ENCODE data around the gene ADAMTS3.

Gene ADAMTS3

GRCh38 chr4:72351521-72351920 lies 217.5 kb downstream of the ADAMTS3 start:
- DNase-seq (ENCODE audit: low read depth in 4 of 4, low spot score in 1 of 4) = no peak

GRCh38 chr4:72348701-72349100 lies 220.3 kb downstream of the ADAMTS3 start:
- DNase-seq (ENCODE audit: low read depth in 4 of 4, low spot score in 1 of 4) = no peak

DNA sequence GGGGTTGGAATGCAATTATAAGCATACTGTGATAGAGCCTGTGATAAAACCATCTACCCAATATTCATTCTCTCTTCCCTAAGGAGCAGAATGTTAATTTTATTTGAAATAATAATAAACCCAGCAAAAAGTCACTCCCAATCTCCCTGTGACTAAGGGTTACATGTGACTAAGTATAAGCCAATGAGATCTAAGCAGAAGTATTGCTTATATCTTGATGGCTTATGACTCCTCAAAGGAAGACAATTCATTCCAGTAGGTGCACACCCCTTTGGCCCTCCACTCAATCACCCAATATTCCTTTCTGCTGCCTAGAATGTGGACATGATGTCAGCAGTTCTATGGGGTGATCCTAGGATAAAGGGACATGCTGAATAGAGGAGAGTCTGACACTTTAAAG lies 224.6 kb downstream of the ADAMTS3 start:
- DNase-seq (ENCODE audit: low read depth in 4 of 4, low spot score in 1 of 4) = no peak

DNA sequence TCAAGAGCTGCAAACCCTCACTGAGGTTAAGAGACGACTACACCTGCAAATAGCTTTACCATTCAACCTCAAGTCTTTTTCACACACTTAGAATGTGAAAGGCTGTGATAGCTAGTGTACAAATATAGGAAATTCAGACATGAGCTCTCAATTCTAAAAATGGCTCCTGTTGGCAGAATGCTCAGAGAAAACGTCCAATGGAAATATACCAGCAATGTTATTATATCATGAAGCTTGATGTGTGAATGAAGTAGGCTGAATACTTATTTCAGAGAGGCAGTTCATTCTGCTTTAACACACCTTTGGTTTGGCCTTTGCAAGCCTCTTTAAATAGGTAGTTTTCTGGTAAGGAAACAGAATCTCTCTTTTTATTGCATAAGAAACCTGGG lies 227.6 kb downstream of the ADAMTS3 start:
- no peak for DNase-seq (ENCODE audit: low read depth in 4 of 4, low spot score in 1 of 4)

DNA sequence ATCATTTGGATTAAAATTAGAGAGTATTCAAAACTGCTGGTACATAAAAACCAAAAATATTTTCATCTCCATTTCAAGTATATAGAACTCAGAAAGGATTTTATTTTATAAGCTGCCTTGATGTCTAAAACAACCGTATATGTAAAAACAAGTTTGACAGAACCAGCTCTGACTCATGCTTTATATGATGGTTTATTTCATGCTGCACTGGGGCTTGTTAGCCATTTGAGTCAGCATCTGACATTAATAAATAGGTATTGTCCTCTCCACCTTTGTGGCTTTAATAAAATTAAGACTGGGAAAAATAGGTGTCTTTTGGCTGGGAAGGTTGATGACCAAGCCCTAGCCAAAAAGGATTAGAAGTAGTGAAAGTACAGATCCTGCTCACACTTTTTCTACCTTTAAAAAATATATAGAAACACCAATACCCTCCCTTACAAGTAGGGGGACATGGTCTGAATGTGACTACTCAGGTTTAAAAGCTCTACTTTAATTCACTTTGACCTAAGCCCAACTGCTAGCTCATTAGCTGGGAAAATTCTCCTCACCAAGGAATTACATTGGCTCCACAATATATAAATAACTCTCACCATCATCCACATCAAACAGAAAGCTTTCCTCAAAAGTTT lies 228.1 kb downstream of the ADAMTS3 start:
- DNase-seq (ENCODE audit: low read depth in 4 of 4, low spot score in 1 of 4) = no peak

- DNase-seq (ENCODE audit: low read depth in 4 of 4, low spot score in 1 of 4) = no peak
Measured at GRCh38 chr4:72338060-72338459, 231.0 kb downstream of the ADAMTS3 start.

DNA sequence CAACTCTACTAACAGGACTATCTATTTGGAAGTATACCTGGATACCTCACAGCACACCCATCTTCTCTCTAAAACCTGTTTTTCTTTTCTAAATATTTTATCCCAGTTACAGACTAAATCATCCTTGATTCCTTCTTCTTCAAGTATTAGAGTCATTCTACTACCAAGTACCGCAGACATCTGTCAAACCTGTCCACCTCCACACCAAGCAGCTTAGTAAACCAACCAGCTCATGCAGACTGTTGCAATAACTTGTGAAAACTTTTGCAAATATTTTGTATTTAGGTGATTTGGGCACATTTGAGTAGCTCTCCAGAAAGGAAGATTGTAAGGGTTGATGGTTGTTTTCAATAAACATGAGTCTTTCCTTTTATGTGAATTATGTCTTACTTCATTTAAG lies 238.6 kb downstream of the ADAMTS3 start:
- DNase-seq (ENCODE audit: low read depth in 4 of 4, low spot score in 1 of 4) = no peak

- DNase-seq (ENCODE audit: low read depth in 4 of 4, low spot score in 1 of 4) = no peak
Measured at GRCh38 chr4:72326692-72327632, 242.1 kb downstream of the ADAMTS3 start.

DNA sequence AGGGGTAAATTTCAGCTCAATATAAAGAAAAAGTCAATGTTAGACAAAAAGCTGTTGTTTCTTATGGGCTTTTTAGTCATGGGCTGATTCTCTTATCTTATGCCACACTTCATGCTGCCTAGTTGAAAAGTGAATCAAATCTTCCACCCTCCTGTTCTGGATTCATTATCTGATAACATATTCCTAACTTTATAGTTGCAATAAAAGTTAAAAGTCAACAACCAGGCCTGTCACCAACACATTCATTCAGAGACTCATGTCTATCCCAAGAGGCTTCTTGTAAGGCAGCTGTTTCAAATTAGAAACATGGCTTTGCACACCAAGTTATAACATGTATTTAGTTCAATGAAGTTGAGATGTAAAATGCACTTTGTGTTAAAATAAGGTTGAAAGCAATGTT lies 243.8 kb downstream of the ADAMTS3 start:
- no peak for DNase-seq (ENCODE audit: low read depth in 4 of 4, low spot score in 1 of 4)

- no peak for DNase-seq (ENCODE audit: low read depth in 4 of 4, low spot score in 1 of 4)
Measured at GRCh38 chr4:72323227-72323626, 245.8 kb downstream of the ADAMTS3 start.

DNA sequence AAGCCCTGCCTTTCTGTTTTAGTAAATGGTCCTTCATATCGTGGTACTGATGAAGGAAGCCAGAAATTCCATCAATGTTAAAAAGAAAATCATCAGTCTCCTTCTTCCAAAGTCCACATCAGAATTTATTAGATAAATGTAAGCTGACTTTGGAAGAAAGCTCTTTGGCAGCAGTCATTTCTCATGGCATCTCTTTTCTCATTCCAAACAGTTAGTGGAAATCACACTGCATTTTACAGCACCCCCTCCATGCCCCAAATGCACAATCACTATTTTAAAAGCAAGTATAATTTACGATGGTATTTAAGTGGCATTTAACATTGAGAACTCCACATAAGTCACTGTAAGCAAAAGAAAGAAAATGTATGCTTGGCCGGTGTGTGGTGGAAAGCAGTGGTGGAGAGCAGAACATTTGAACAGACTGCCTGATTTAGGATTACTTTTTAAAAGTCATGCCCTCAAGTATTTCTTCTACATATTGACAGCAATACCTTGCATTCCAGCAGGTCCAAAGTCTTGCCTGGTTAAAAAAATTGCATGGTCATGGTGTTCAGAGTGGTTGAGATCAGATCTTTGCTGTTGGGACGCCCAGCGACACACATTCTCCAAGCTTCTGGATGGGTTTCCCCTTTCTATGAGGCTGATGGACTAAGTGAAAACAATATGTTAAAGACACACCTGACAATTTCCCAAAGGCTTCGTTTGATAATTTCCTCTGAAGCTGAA lies 248.6 kb downstream of the ADAMTS3 start:
- DNase-seq (ENCODE audit: low read depth in 4 of 4, low spot score in 1 of 4) = no peak

DNA sequence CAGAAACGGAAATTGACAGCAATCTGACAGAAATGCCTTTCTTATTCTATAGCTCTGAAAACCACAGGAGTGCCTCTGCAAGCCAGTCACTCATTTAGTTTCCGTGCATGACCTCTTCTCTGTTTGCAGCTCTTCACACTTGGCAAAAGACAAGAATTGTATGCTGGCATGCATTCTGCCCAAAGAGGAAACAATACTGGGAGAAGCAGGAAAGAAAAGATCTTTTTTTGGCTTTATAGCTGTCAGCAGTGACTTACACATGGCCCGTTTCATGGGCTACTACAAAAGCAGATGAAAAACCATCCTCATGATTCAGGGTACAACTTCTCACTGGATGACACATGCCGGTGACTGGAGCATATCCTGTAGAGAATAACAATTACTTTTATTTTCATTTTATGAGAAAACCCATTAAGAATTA lies 249.4 kb downstream of the ADAMTS3 start:
- DNase-seq (ENCODE audit: low read depth in 4 of 4, low spot score in 1 of 4) = no peak

DNA sequence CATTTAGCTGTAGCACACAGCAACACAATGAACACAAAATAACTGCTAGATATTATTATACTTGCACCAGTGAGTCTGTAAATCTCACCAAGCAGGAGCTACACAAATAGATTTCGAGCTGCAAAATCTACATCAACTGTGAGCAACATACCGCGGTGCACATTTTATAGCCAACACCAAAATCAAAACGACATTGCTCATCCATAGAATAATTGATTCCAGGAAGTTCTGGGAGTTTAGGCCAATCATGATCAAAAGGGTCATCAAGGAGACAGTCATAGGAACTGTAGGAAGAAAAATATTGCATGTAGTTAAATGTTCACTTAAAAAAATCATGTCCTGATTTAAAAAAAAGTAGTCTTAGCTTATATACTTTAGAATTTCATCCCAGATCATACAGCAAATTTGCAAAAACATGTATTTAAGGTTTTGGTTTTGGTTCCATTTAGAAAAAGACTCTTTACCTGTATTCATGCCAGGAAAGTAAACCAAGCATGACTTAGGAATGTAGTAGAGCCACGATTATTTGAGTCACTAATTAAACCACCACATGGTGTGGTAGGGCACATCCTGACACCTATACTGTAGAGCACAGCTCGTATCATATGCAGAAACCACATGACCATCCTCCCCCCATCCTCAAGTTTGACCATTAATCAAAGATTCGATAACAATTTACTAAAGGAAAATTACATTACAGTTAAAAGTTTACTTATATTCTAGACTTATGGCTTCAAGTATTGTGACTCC lies 250.4 kb downstream of the ADAMTS3 start:
- DNase-seq (ENCODE audit: low read depth in 4 of 4, low spot score in 1 of 4) = no peak

DNA sequence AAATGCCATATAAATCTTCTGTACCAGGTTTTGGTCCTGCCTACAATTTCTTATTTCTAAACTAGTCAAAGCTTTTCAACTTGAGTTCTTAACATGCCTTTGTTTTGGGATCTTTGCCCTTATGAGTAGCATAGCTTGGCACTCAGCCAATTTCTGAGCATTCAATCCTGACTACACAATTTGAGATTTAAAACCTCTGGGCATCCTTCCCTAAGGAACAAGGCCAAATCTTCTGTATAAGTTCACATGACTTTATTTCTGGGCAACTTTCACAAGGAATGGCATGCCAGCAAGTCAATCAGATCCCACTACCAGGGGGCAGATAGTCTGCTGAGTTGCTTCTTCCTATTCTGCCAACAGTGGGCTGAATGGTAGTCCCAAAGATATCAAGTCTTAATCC lies 254.2 kb downstream of the ADAMTS3 start:
- DNase-seq (ENCODE audit: low read depth in 4 of 4, low spot score in 1 of 4) = no peak

GRCh38 chr4:72313121-72313520 lies 255.9 kb downstream of the ADAMTS3 start:
- no peak for DNase-seq (ENCODE audit: low read depth in 4 of 4, low spot score in 1 of 4)

GRCh38 chr4:72312032-72312650 lies 256.9 kb downstream of the ADAMTS3 start:
- DNase-seq (ENCODE audit: low read depth in 4 of 4, low spot score in 1 of 4) = no peak

DNA sequence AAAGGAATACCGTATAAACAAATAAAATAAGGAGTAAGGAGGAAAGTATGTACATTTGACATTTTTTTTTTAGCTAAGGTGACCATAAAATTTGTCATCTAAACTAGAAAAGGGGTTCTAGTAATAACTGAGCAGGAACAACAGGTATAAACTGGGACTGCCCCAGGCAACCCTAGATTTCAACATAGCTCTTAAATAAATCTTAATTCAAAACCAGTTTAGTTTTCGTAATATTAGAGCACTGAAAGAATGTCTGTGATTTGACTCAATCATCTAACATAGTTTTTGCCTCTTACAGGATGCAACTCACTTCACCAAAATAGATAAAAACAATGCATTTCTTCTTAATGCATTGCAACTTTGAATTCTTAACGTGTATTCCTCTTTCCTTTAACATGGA lies 257.7 kb downstream of the ADAMTS3 start:
- no peak for DNase-seq (ENCODE audit: low read depth in 4 of 4, low spot score in 1 of 4)

- DNase-seq (ENCODE audit: low read depth in 4 of 4, low spot score in 1 of 4) = no peak
Measured at GRCh38 chr4:72305620-72306019, 263.4 kb downstream of the ADAMTS3 start.

GRCh38 chr4:72305080-72305479 lies 263.9 kb downstream of the ADAMTS3 start:
- no peak for DNase-seq (ENCODE audit: low read depth in 4 of 4, low spot score in 1 of 4)

DNA sequence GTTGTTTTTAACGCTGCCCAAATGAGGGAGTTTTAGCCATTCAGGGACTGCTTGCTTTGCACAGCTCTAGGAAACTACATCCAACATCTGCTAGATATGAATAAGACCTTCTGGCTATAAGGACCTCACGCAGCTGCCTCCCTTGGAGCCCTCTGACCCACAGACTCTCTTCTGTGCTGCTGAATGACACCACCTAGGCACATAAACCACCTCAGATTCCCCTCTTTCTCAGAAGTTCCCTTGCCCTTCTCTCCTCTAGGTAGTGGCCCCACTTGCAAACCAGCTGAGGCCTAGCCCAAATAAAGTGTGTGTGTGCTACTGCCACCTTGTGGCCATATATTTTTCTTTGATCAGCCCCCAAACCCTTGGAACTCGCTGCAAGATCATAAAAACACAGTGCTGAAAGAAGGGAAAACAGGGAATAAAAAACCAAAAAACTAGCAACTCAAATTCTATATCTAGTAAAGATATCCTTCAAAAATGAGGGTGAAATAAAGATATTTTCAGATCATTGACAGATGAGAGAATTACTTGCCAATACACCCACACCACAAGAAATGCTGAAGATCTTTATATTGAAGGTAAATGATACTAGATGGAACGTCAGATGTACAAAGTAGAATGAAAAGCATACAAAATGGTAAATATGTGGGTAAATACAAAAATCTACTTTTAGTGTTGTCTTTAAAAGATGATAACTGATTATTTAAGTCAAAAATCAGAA lies 265.9 kb downstream of the ADAMTS3 start:
- peak in 3 of 4 experiments; percentile 3 to 13 (median 6) for DNase-seq (ENCODE audit: low read depth in 4 of 4, low spot score in 1 of 4)
